Esophagus muscularis mucosa (tissue), 4 donors: Measurements from ENCODE around the gene UGT2B11. TPM values are rescaled to one million over a fixed set of nuclear protein-coding genes. Genes with fewer than 3 reads are reported as not detected.
"Not testable (repeated sequence)": the region's sequence is repeated elsewhere in the genome, so short reads cannot be mapped to it uniquely, and the experiment has no call there.

ENCODE experiments used
- DNase-seq: peaks from one replicate; pipeline ENCODE4 v3.0.0-alpha.2; 2017; ENCODE audit errors: extremely low spot score
- H3K27ac ChIP-seq, 4 donors: fragments of 200-600 bp; sonication (generic); replicated peaks in 1 of 4; 1 replicate in 3 of 4; 2 replicates in 1 of 4; pipeline ENCODE4 v1.5.1; 2016 to 2019; ENCODE audit warnings: mild to moderate bottlenecking in 1 of 4
- H3K27me3 ChIP-seq, 4 donors: fragments of 200-600 bp; sonication (generic); one replicate each; pipeline versions ENCODE4 v1.5.1 to v1.6.0; 2016 to 2019
- H3K36me3 ChIP-seq, 4 donors: fragments of 200-600 bp; sonication (generic); one replicate each; pipeline ENCODE4 v1.5.1; 2016 to 2019
- H3K4me1 ChIP-seq, 4 donors: fragments of 200-600 bp; sonication (generic); one replicate each; pipeline ENCODE4 v1.5.1; 2016 to 2019
- H3K4me3 ChIP-seq, 4 donors: fragments of 200-600 bp; sonication (generic); 1 replicate in 2 of 4; 2 replicates in 2 of 4; pipeline ENCODE4 v1.5.1; 2016 to 2019; ENCODE audit warnings: mild to moderate bottlenecking in 4 of 4, moderate library complexity in 1 of 4
- H3K9me3 ChIP-seq, 4 donors: fragments of 200-600 bp; sonication (generic); 1 replicate in 3 of 4; 2 replicates in 1 of 4; pipeline ENCODE4 v1.5.1; 2016 to 2019
- CTCF ChIP-seq, 3 experiments: fragments of 200-600 bp in 2 of 3; fragments of 450-650 bp in 1 of 3; sonication (generic) in 2 of 3; IDR thresholded peaks; one replicate each; pipeline ENCODE4 v1.5.1; 2017 to 2019; ENCODE audit warnings: antibody characterized with exemption in 3 of 3, mild to moderate bottlenecking in 2 of 3, moderate library complexity in 1 of 3
- EP300 ChIP-seq: sonication (generic); formaldehyde crosslinking; IDR thresholded peaks from one replicate; pipeline ENCODE4 v1.6.1; 2017; ENCODE audit warnings: antibody characterized with exemption
- POLR2A ChIP-seq: fragments of 450-650 bp; IDR thresholded peaks from one replicate; pipeline ENCODE4 v1.6.1; 2017; ENCODE audit warnings: antibody characterized with exemption, moderate library complexity, mild to moderate bottlenecking, low read depth
- POLR2AphosphoS5 ChIP-seq, 2 donors: sonication (generic); formaldehyde crosslinking; IDR thresholded peaks; one replicate each; pipeline ENCODE4 v1.6.1; 2017; ENCODE audit warnings: antibody characterized with exemption in 2 of 2
- WGBS: methylation state at CpG from one replicate; pipeline ENCODE4 v1.1.5; 2018; 5-methylcytosine and 5-hydroxymethylcytosine counted together
- intact Hi-C: fragments of 100-400 bp; cut with DNase I; formaldehyde crosslinking; loops from one replicate; pipeline ENCODE4 v1.15.1; 2023
- total RNA-seq, 4 donors: library from RNA; depleted of rRNA; stranded (reverse); fragments of >200 nt; gene quantifications; one replicate each; pipeline versions ENCODE4 v1.1.0 to v1.2.1, GENCODE V29; 2016

The UGT2B11 gene
- total RNA-seq, 4 donors from 2014 or later: not detected

- H3K4me3 ChIP-seq: no peak overlapping the region
- 94% methylated on average over 3 of the region's 3 CpGs for WGBS
- no peaks in the 10 kb centered on the region for H3K4me1 ChIP-seq
- no peaks in the 10 kb centered on the region for H3K27me3 ChIP-seq
- no peaks in the 10 kb centered on the region for H3K36me3 ChIP-seq
- TF ChIP-seq CTCF (IDR thresholded peaks at IDR 0.05) (no peak), POLR2AphosphoS5 (IDR thresholded peaks at IDR 0.05) (no peak), POLR2A (no peak), EP300 (no peak)
- no peak for DNase-seq
- H3K9me3 ChIP-seq: no peaks in the 10 kb centered on the region
- intact Hi-C loops: no loop called here
- no peak overlapping the region for H3K27ac ChIP-seq
Observed at GRCh38 chr4:69196209-69196965, 18.2 kb downstream of the UGT2B11 start.

- Histone ChIP-seq H3K27ac (no peak overlapping the region), H3K27me3 (no peaks in the 10 kb centered on the region), H3K4me1 (no peaks in the 10 kb centered on the region), H3K9me3 (no peaks in the 10 kb centered on the region), H3K36me3 (no peaks in the 10 kb centered on the region), H3K4me3 (no peak overlapping the region)
- TF ChIP-seq CTCF (IDR thresholded peaks at IDR 0.05) (no peak), EP300 (no peak), POLR2A (no peak), POLR2AphosphoS5 (IDR thresholded peaks at IDR 0.05) (no peak)
- 97% methylated on average over 3 of the region's 3 CpGs for WGBS
- no peak for DNase-seq
- intact Hi-C loops: no loop called here
Observed at GRCh38 chr4:69194166-69194565, 20.4 kb downstream of the UGT2B11 start.

- intact Hi-C loops: not testable (repeated sequence)
- 80% methylated on average over 3 of the region's 3 CpGs for WGBS
Observed at GRCh38 chr4:69191905-69192304, 22.6 kb downstream of the UGT2B11 start.

GRCh38 chr4:69190621-69191020 lies 23.9 kb downstream of the UGT2B11 start:
- H3K27me3 ChIP-seq, H3K27ac ChIP-seq, H3K36me3 ChIP-seq, H3K9me3 ChIP-seq, intact Hi-C loops, H3K4me3 ChIP-seq, DNase-seq, H3K4me1 ChIP-seq: not testable (repeated sequence)
- WGBS: 34% methylated on average over 1 of the region's 1 CpG

More at GRCh38 chr4:69191905-69192304, 22.6 kb downstream of the UGT2B11 start:
- not testable (repeated sequence) for H3K4me3 ChIP-seq, H3K27ac ChIP-seq, H3K9me3 ChIP-seq, H3K27me3 ChIP-seq, H3K4me1 ChIP-seq, H3K36me3 ChIP-seq, DNase-seq

GRCh38 chr4:69181519-69182169 lies 32.9 kb downstream of the UGT2B11 start:
- intact Hi-C loops, H3K36me3 ChIP-seq, DNase-seq, H3K4me1 ChIP-seq, H3K9me3 ChIP-seq, H3K4me3 ChIP-seq, H3K27ac ChIP-seq, H3K27me3 ChIP-seq: not testable (repeated sequence)
- WGBS: 61% methylated on average over 6 of the region's 6 CpGs

- H3K27ac ChIP-seq, H3K27me3 ChIP-seq, H3K4me1 ChIP-seq, intact Hi-C loops, H3K36me3 ChIP-seq, DNase-seq, H3K9me3 ChIP-seq, H3K4me3 ChIP-seq: not testable (repeated sequence)
- WGBS: 64% methylated on average over 1 of the region's 1 CpG
Observed at GRCh38 chr4:69179817-69180216, 34.7 kb downstream of the UGT2B11 start.

GRCh38 chr4:69178751-69179205 lies 35.8 kb downstream of the UGT2B11 start:
- H3K27me3 ChIP-seq, H3K36me3 ChIP-seq, DNase-seq, H3K27ac ChIP-seq, intact Hi-C loops, H3K4me3 ChIP-seq, H3K9me3 ChIP-seq, H3K4me1 ChIP-seq: not testable (repeated sequence)
- WGBS: 62% methylated on average over 6 of the region's 6 CpGs
